ENCODE measurements around the gene NLN.

The NLN gene

GRCh38 chr5:65749956-65750355 is 28.0 kb downstream of the NLN start:
- H3K4me3 ChIP-seq (ENCODE audit: low read length) = no peak overlapping the region
- no peak for DNase-seq (ENCODE audit: low read depth)
- TF ChIP-seq CTCF (conservative IDR thresholded peaks at IDR 0.05; ENCODE audit: low read depth, low read length) = no peak

GRCh38 chr5:65750938-65751337 is 28.9 kb downstream of the NLN start:
- TF ChIP-seq CTCF (conservative IDR thresholded peaks at IDR 0.05; ENCODE audit: low read depth, low read length) = no peak

DNA sequence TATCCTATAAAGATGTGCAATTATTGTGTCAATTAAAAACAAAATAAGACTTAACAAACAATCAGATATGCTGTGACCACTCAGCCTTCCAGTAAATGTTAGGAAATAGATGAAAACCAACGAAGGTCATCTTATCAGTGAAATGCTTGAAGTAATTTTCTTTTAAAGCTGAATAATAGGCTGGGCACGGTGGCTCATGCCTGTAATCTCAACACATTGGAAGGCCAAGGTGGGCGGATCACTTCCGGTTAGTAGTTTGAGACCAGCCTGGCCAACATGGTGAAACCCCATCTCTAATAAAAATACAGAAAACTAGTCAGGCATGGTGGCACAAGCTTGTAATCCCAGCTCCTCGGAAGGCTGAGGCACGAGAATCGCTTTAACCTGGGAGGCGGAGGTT is 31.2 kb downstream of the NLN start:
- no peak for TF ChIP-seq CTCF (conservative IDR thresholded peaks at IDR 0.05; ENCODE audit: low read depth, low read length)
- no peak for DNase-seq (ENCODE audit: low read depth)
- H3K4me3 ChIP-seq (ENCODE audit: low read length) = no peak overlapping the region

More at GRCh38 chr5:65750938-65751337, 28.9 kb downstream of the NLN start:
- no peak overlapping the region for H3K4me3 ChIP-seq (ENCODE audit: low read length)
- no peak for DNase-seq (ENCODE audit: low read depth)

DNA sequence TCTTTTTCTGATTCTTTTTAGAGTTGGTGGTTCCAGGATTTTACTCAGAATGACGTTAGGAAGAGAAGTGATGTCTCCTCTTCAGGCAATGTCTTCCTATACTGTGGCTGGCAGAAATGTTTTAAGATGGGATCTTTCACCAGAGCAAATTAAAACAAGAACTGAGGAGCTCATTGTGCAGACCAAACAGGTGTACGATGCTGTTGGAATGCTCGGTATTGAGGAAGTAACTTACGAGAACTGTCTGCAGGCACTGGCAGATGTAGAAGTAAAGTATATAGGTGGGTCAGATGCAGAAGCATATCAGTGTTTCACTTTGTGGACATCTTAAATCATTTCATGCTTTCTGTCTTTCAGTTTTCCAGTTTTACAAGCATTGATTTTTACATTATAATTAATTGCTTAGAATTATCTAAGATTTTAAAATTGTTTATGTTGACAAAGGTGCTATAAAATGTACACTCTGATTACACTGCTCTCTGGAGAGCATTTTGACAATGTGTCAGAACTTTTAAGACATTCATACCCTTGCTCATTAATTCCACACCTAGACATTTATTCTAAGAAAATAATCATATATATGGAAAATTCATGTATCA is 36.6 kb downstream of the NLN start:
- H3K4me3 ChIP-seq (ENCODE audit: low read length) = no peak overlapping the region
- DNase-seq (ENCODE audit: low read depth) = no peak
- TF ChIP-seq CTCF (conservative IDR thresholded peaks at IDR 0.05; ENCODE audit: low read depth, low read length) = no peak

GRCh38 chr5:65760504-65761275 is 38.7 kb downstream of the NLN start:
- H3K4me3 ChIP-seq (ENCODE audit: low read length) = no peak overlapping the region
- no peak for DNase-seq (ENCODE audit: low read depth)
- no peak for TF ChIP-seq CTCF (conservative IDR thresholded peaks at IDR 0.05; ENCODE audit: low read depth, low read length)

DNA sequence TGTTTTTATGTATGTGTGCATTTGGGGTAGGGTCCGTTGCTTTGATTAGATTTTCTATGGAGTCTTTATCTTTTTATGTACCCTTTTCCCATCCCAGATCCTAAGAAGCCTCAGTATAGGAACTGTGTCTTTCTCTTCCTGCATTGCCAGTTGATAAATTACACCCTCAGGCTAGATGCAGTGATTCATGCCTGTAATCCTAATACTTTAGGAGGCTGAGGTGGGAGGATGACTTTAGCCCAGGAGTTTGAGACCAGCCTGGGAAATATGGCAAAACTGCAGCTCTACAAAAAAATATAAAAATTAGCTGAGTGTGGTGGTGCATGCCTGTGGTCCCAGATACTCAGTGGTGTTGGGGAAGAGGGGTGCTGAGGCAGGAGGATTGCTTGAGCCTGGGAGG is 40.2 kb downstream of the NLN start:
- H3K4me3 ChIP-seq (ENCODE audit: low read length) = no peak overlapping the region
- DNase-seq (ENCODE audit: low read depth) = no peak
- no peak for TF ChIP-seq CTCF (conservative IDR thresholded peaks at IDR 0.05; ENCODE audit: low read depth, low read length)

GRCh38 chr5:65765582-65765981 is 43.6 kb downstream of the NLN start:
- no peak for DNase-seq (ENCODE audit: low read depth)
- H3K4me3 ChIP-seq (ENCODE audit: low read length) = no peak overlapping the region
- TF ChIP-seq CTCF (conservative IDR thresholded peaks at IDR 0.05; ENCODE audit: low read depth, low read length) = no peak
